IMR-90 (cell line): ENCODE measurements around the gene ADCK1. TPM values are rescaled to one million over a fixed set of nuclear protein-coding genes. Genes with fewer than 3 reads are reported as not detected.

ENCODE experiments used
- ATAC-seq: fragments of 200-7000 bp; cut with Tn5 transposase; 2 replicates; pipeline ENCODE4 v1.9.1; 2020; ENCODE audit warnings: low read depth, mild to moderate bottlenecking, moderate library complexity
- BruUV-seq: library from RNA; stranded (reverse); fragments of 400-500 nt; replicated peaks from 2 replicates; lab custom pipeline; 2021; lab: Mats Ljungman, UMichigan
- CTCF ChIA-PET: fragments of 300-600 bp; formaldehyde crosslinking; extraction: SDS; loops from one replicate; lab custom pipeline; 2021; ENCODE audit warnings: antibody characterized with exemption; lab: Yijun Ruan, JAX
- POLR2A ChIA-PET: fragments of 300-600 bp; sonication (Branson Sonifier 250); formaldehyde crosslinking; loops from one replicate; lab custom pipeline; 2022; ENCODE audit warnings: antibody characterized with exemption; ENCODE audit not compliant: unreplicated experiment; lab: Charles Lee
- DNase-seq: peaks from one replicate; pipeline ENCODE4 v3.0.0; 2013
- H2AFZ ChIP-seq: replicated peaks from 2 replicates; pipeline ENCODE3; 2013; ENCODE audit warnings: low read length, mild to moderate bottlenecking; ENCODE audit not compliant: poor library complexity
- H2AK5ac ChIP-seq: 2 replicates; pipeline ENCODE4 v1.6.1; 2013; ENCODE audit warnings: low read depth, low read length, inconsistent platforms
- H2AK9ac ChIP-seq: replicated peaks from 2 replicates; pipeline ENCODE3; 2013; ENCODE audit warnings: mild to moderate bottlenecking, low read depth, low read length, moderate library complexity; ENCODE audit not compliant: poor library complexity
- H2BK120ac ChIP-seq: 2 replicates; pipeline ENCODE4 v1.6.1; 2013; ENCODE audit warnings: low read depth, low read length, inconsistent platforms
- H2BK15ac ChIP-seq: 3 replicates; pipeline ENCODE4 v1.6.1; 2013; ENCODE audit warnings: low read depth, low read length, inconsistent platforms
- H2BK20ac ChIP-seq: 2 replicates; pipeline ENCODE4 v1.6.1; 2013; ENCODE audit warnings: low read depth, mild to moderate bottlenecking, inconsistent platforms, low read length, moderate library complexity
- H2BK5ac ChIP-seq: 2 replicates; pipeline ENCODE4 v1.6.1; 2013; ENCODE audit warnings: mild to moderate bottlenecking, low read depth, low read length, inconsistent platforms; ENCODE audit not compliant: poor library complexity, severe bottlenecking
- H3K14ac ChIP-seq: replicated peaks from 2 replicates; pipeline ENCODE4 v1.6.1; 2013; ENCODE audit warnings: low read depth, low read length, inconsistent platforms
- H3K18ac ChIP-seq: 2 replicates; pipeline ENCODE4 v1.6.1; 2013; ENCODE audit warnings: low read depth, low read length, control low read depth
- H3K23ac ChIP-seq: 2 replicates; pipeline ENCODE4 v1.6.1; 2013; ENCODE audit warnings: low read depth, low read length, inconsistent platforms
- H3K27ac ChIP-seq: 2 replicates; pipeline ENCODE4 v1.5.1; 2013; ENCODE audit warnings: mild to moderate bottlenecking, control low read depth, low read length; ENCODE audit not compliant: insufficient read depth
- H3K27me3 ChIP-seq: 2 replicates; pipeline ENCODE4 v1.6.1; 2013; ENCODE audit warnings: low read length; ENCODE audit not compliant: control insufficient read depth, insufficient read depth
- H3K36me3 ChIP-seq: 2 replicates; pipeline ENCODE4 v1.6.1; 2013; ENCODE audit warnings: low read length, mixed read lengths; ENCODE audit not compliant: control insufficient read depth, insufficient read depth
- H3K4ac ChIP-seq: 2 replicates; pipeline ENCODE4 v1.6.1; 2013; ENCODE audit warnings: low read depth, low read length, inconsistent platforms
- H3K4me1 ChIP-seq: 2 replicates; pipeline ENCODE4 v1.6.1; 2013; ENCODE audit warnings: low read length, mixed read lengths; ENCODE audit not compliant: control insufficient read depth, insufficient read depth
- H3K4me2 ChIP-seq: 2 replicates; pipeline ENCODE4 v1.6.1; 2013; ENCODE audit warnings: low read depth, mild to moderate bottlenecking, control low read depth, low read length, moderate library complexity
- H3K4me3 ChIP-seq: 2 replicates; pipeline ENCODE4 v1.5.1; 2013; ENCODE audit warnings: low read depth, mild to moderate bottlenecking, control low read depth, low read length, moderate library complexity; ENCODE audit not compliant: insufficient read depth
- H3K56ac ChIP-seq: 2 replicates; pipeline ENCODE4 v1.6.1; 2013; ENCODE audit warnings: low read length, inconsistent platforms; ENCODE audit not compliant: insufficient read depth; ENCODE audit errors: extremely low read depth
- H3K79me1 ChIP-seq, 2 experiments: 2 replicates each; pipeline ENCODE4 v1.6.1; 2013; ENCODE audit warnings: low read length in 2 of 2, inconsistent platforms in 1 of 2, low read depth in 1 of 2
- H3K9ac ChIP-seq: 2 replicates; pipeline ENCODE4 v1.6.1; 2013; ENCODE audit warnings: low read depth, low read length, control low read depth
- H3K9me1 ChIP-seq: 2 replicates; pipeline ENCODE4 v1.6.1; 2013; ENCODE audit warnings: low read length, inconsistent platforms; ENCODE audit not compliant: insufficient read depth
- H3K9me3 ChIP-seq: 2 replicates; pipeline ENCODE4 v1.6.1; 2013; ENCODE audit warnings: low read length; ENCODE audit not compliant: control insufficient read depth, insufficient read depth
- H4K20me1 ChIP-seq: 2 replicates; pipeline ENCODE4 v1.6.1; 2013; ENCODE audit warnings: low read length, inconsistent platforms; ENCODE audit not compliant: insufficient read depth
- H4K5ac ChIP-seq: 2 replicates; pipeline ENCODE4 v1.6.1; 2013; ENCODE audit warnings: mild to moderate bottlenecking, low read depth, low read length, control low read depth
- H4K8ac ChIP-seq, 2 experiments: 2 replicates each; pipeline ENCODE4 v1.6.1; 2013; ENCODE audit warnings: low read depth in 2 of 2, low read length in 2 of 2, control low read depth in 1 of 2, inconsistent platforms in 1 of 2
- H4K91ac ChIP-seq: 2 replicates; pipeline ENCODE4 v1.6.1; 2013; ENCODE audit warnings: low read depth, low read length, inconsistent platforms; ENCODE audit not compliant: insufficient read depth
- CHD1 ChIP-seq: IDR thresholded peaks from 2 replicates; pipeline ENCODE4 v1.6.1; 2012; ENCODE audit warnings: low read depth, low read length, improper control_type of control experiment
- MAFK ChIP-seq: IDR thresholded peaks from 2 replicates; pipeline ENCODE4 v1.6.1; 2012; ENCODE audit warnings: low read depth, low read length, improper control_type of control experiment
- MXI1 ChIP-seq: IDR thresholded peaks from 2 replicates; pipeline ENCODE4 v1.6.1; 2012; ENCODE audit warnings: low read depth, mild to moderate bottlenecking, low read length, moderate library complexity, borderline replicate concordance
- POLR2A ChIP-seq: IDR thresholded peaks from 2 replicates; pipeline ENCODE4 v1.6.1; 2012; ENCODE audit warnings: mild to moderate bottlenecking, low read depth, low read length
- RCOR1 ChIP-seq: IDR thresholded peaks from 2 replicates; pipeline ENCODE4 v1.6.1; 2012; ENCODE audit warnings: mild to moderate bottlenecking, low read length, improper control_type of control experiment; ENCODE audit not compliant: insufficient replicate concordance
- SMC3 ChIP-seq: fragments of 150-350 bp; IDR thresholded peaks from 2 replicates; pipeline ENCODE4 v1.6.1; 2016; ENCODE audit warnings: low read depth, mild to moderate bottlenecking, antibody characterized with exemption, low read length, moderate library complexity
- WGBS, 2 experiments: methylation state at CpG; one replicate each; pipeline versions ENCODE4 v1.1.5 to v1.1.7; 2013; ENCODE audit warnings: missing lambda C conversion rate in 2 of 2; ENCODE audit not compliant: insufficient read length in 1 of 2; ENCODE audit errors: extremely low coverage in 2 of 2; 5-methylcytosine and 5-hydroxymethylcytosine counted together
- dilution Hi-C: fragments of 300-500 bp; cut with HindIII; formaldehyde crosslinking; loops from one replicate; pipeline ENCODE4 v1.14.3; 2018; ENCODE audit warnings: low sequenced_read_pairs; ENCODE audit not compliant: unreplicated experiment
- in situ Hi-C: fragments of 300-500 bp; cut with MboI; formaldehyde crosslinking; loops from 3 replicates; pipeline ENCODE4 v1.14.3; 2019; ENCODE audit warnings: low sequenced_read_pairs, inconsistent platforms, mixed read lengths
- intact Hi-C: fragments of 100-400 bp; cut with micrococcal nuclease; formaldehyde crosslinking; loops from 2 replicates; pipeline ENCODE4 v1.10.0; 2022
- polyA plus RNA-seq, 3 experiments: library from polyadenylated mRNA; depleted of rRNA; stranded (reverse); fragments of >200 nt; gene quantifications; 2 replicates each; pipeline ENCODE4 v1.2.3, GENCODE V29; 2012; ENCODE audit warnings: low replicate concordance in 1 of 3
- total RNA-seq: library from RNA; depleted of rRNA; stranded (reverse); fragments of >200 nt; gene quantifications from 2 replicates; pipeline ENCODE4 v1.2.3, GENCODE V29; 2012
- TF ChIP-seq, protein P1 (sequence below): conservative IDR thresholded peaks from 2 replicates; pipeline ENCODE4 v1.5.1; 2012; ENCODE audit warnings: mild to moderate bottlenecking, low read depth, low read length, improper control_type of control experiment

Gene ADCK1
- total and polyA plus RNA-seq, 2 of the 4 experiments (the other 2 are of a cell fraction), result 1.6 to 4.6 TPM

DNA sequence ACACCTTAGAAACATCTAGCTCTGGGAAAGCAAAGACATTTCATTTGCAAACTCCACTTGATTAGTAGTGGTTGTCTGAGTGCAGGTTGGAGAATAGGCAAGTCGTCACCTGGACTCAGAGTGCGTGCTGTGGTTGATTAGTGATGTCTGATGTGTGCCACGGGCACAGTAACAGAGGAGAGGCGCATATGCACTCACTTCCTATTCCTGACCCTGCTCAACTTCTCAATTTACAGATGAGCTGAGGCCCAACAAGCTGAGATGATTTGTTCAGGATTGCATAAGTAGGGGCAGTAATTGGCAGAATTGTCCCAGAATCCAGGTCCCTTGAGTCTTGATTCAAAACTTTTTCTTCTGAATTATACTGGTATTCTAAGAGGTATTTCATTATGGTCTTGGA lies 44.9 kb downstream of the ADCK1 start:
- BruUV-seq, result no TSS peak
- H3K27me3 ChIP-seq, result no peaks in the 10 kb centered on the region
- H3K9ac ChIP-seq, result no peak overlapping the region
- ATAC-seq (no peak), DNase-seq (no peak)
- no peak for TF ChIP-seq POLR2A
- no peak for TF ChIP-seq CHD1
- no peak for TF ChIP-seq MXI1
- no peak for TF ChIP-seq SMC3
- no peak for TF ChIP-seq RCOR1
- TF ChIP-seq MAFK, result no peak
- TF ChIP-seq, protein P1, sequence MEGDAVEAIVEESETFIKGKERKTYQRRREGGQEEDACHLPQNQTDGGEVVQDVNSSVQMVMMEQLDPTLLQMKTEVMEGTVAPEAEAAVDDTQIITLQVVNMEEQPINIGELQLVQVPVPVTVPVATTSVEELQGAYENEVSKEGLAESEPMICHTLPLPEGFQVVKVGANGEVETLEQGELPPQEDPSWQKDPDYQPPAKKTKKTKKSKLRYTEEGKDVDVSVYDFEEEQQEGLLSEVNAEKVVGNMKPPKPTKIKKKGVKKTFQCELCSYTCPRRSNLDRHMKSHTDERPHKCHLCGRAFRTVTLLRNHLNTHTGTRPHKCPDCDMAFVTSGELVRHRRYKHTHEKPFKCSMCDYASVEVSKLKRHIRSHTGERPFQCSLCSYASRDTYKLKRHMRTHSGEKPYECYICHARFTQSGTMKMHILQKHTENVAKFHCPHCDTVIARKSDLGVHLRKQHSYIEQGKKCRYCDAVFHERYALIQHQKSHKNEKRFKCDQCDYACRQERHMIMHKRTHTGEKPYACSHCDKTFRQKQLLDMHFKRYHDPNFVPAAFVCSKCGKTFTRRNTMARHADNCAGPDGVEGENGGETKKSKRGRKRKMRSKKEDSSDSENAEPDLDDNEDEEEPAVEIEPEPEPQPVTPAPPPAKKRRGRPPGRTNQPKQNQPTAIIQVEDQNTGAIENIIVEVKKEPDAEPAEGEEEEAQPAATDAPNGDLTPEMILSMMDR, result no peak
- no peak overlapping the region for H3K23ac ChIP-seq
- CTCF ChIA-PET, result interaction anchor here (1.2 kb wide), 1 partner anchor 17 kb away, joined by 3 read pairs; no protein-coding TSS in a partner anchor
- no peak overlapping the region for H2AFZ ChIP-seq
- no peaks in the 10 kb centered on the region for H4K20me1 ChIP-seq
- H4K91ac ChIP-seq, result no peak overlapping the region
- no CpG with 5 or more reads among the region's 4 CpGs for WGBS, 2 experiments
- no peak overlapping the region for H2AK9ac ChIP-seq
- no peak overlapping the region for H2AK5ac ChIP-seq
- intact Hi-C loops (no loop called here), in situ Hi-C loops (no loop called here), dilution Hi-C loops (no loop called here)
- no peak overlapping the region for H3K56ac ChIP-seq
- no peak overlapping the region for H3K4me2 ChIP-seq
- H2BK20ac ChIP-seq, result no peak overlapping the region
- no peaks in the 10 kb centered on the region for H3K9me1 ChIP-seq
- H3K9me3 ChIP-seq, result no peaks in the 10 kb centered on the region
- H3K79me1 ChIP-seq, result no peaks in the 10 kb centered on the region
- H3K4ac ChIP-seq, result no peak overlapping the region
- no peak overlapping the region for H2BK15ac ChIP-seq
- H3K4me1 ChIP-seq, result no peaks in the 10 kb centered on the region
- no peak overlapping the region for H3K27ac ChIP-seq
- H4K5ac ChIP-seq, result no peak overlapping the region
- H3K4me3 ChIP-seq, result no peak overlapping the region
- H2BK5ac ChIP-seq, result no peak overlapping the region
- H3K14ac ChIP-seq, result no peak overlapping the region
- H4K8ac ChIP-seq, result no peak overlapping the region
- POLR2A ChIA-PET, result no interaction called here
- no peak overlapping the region for H3K18ac ChIP-seq
- H2BK120ac ChIP-seq, result no peak overlapping the region
- no peaks in the 10 kb centered on the region for H3K36me3 ChIP-seq
